Measurements from ENCODE around the gene SYT15B.
"Not testable (repeated sequence)": the region's sequence is repeated elsewhere in the genome, so short reads cannot be mapped to it uniquely, and the experiment has no call there.

Gene SYT15B

GRCh38 chr10:47750360-47750759, 13.0 kb downstream of the SYT15B start:
- CTCF ChIA-PET: not testable (repeated sequence)

DNA sequence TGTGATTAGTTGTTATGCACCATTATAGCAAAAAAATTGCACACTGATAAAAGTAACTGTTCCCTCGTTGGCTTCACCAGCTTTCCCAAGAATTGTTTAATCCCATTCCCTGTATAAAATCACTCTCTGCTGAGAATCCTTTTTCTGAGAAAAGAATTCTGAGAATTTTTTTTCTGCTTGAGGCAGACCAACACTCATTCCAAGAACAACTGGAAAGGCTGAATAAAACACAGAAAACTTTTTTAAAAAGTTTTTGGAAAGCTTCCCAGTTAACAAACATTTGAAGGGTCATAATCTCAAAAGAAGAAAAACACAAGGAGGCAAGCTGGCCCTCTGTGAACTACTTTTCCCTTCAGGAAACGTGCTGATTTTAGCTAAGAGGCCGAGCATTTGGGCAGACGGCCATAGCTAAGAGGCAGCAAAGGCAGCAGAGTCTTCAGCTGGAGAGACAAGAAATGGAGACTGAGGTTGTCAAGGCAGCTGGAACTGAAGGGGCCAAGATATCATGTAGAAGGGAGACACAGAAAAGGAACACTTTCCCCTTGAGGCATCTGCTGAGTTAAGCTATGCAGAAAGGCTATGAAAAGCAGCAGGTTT, 16.5 kb downstream of the SYT15B start:
- POLR2A ChIA-PET; CTCF ChIA-PET; H3K27me3 ChIP-seq (replicated peaks in 2 of 5; ENCODE audit: control insufficient read depth in 4 of 5, insufficient read depth in 5 of 5, low read length in 4 of 5); H3K4me1 ChIP-seq (ENCODE audit: control extremely low read depth in 1 of 4, control insufficient read depth in 4 of 4, insufficient read depth in 4 of 4, low read length in 3 of 4); DNase-seq; H3K9me3 ChIP-seq (ENCODE audit: control extremely low read depth in 1 of 5, control insufficient read depth in 4 of 5, insufficient read depth in 2 of 5, low read depth in 1 of 5, low read length in 4 of 5); H3K36me3 ChIP-seq (ENCODE audit: control insufficient read depth in 4 of 4, insufficient read depth in 4 of 4, low read length in 3 of 4); H3K27ac ChIP-seq (ENCODE audit: insufficient read depth in 1 of 2, low read depth in 1 of 2, low read length in 2 of 2, poor library complexity in 1 of 2, severe bottlenecking in 2 of 2); H3K4me3 ChIP-seq (ENCODE audit: control insufficient read depth in 1 of 7, extremely low read depth in 1 of 7, insufficient read depth in 4 of 7, low read depth in 2 of 7, low read length in 6 of 7): not testable (repeated sequence)
- WGBS (ENCODE audit: insufficient coverage): no CpG with 5 or more reads among the region's 4 CpGs

More at GRCh38 chr10:47750360-47750759, 13.0 kb downstream of the SYT15B start:
- H3K36me3 ChIP-seq (ENCODE audit: control insufficient read depth in 4 of 4, insufficient read depth in 4 of 4, low read length in 3 of 4); H3K27me3 ChIP-seq (replicated peaks in 2 of 5; ENCODE audit: control insufficient read depth in 4 of 5, insufficient read depth in 5 of 5, low read length in 4 of 5); H3K9me3 ChIP-seq (ENCODE audit: control extremely low read depth in 1 of 5, control insufficient read depth in 4 of 5, insufficient read depth in 2 of 5, low read depth in 1 of 5, low read length in 4 of 5); DNase-seq; H3K27ac ChIP-seq (ENCODE audit: insufficient read depth in 1 of 2, low read depth in 1 of 2, low read length in 2 of 2, poor library complexity in 1 of 2, severe bottlenecking in 2 of 2); H3K4me1 ChIP-seq (ENCODE audit: control extremely low read depth in 1 of 4, control insufficient read depth in 4 of 4, insufficient read depth in 4 of 4, low read length in 3 of 4); POLR2A ChIA-PET; H3K4me3 ChIP-seq (ENCODE audit: control insufficient read depth in 1 of 7, extremely low read depth in 1 of 7, insufficient read depth in 4 of 7, low read depth in 2 of 7, low read length in 6 of 7): not testable (repeated sequence)
- WGBS (ENCODE audit: insufficient coverage): no CpG with 5 or more reads among the region's 8 CpGs

- DNase-seq; H3K27me3 ChIP-seq (replicated peaks in 2 of 5; ENCODE audit: control insufficient read depth in 4 of 5, insufficient read depth in 5 of 5, low read length in 4 of 5); H3K36me3 ChIP-seq (ENCODE audit: control insufficient read depth in 4 of 4, insufficient read depth in 4 of 4, low read length in 3 of 4); CTCF ChIA-PET; H3K4me1 ChIP-seq (ENCODE audit: control extremely low read depth in 1 of 4, control insufficient read depth in 4 of 4, insufficient read depth in 4 of 4, low read length in 3 of 4); H3K27ac ChIP-seq (ENCODE audit: insufficient read depth in 1 of 2, low read depth in 1 of 2, low read length in 2 of 2, poor library complexity in 1 of 2, severe bottlenecking in 2 of 2); H3K9me3 ChIP-seq (ENCODE audit: control extremely low read depth in 1 of 5, control insufficient read depth in 4 of 5, insufficient read depth in 2 of 5, low read depth in 1 of 5, low read length in 4 of 5); H3K4me3 ChIP-seq (ENCODE audit: control insufficient read depth in 1 of 7, extremely low read depth in 1 of 7, insufficient read depth in 4 of 7, low read depth in 2 of 7, low read length in 6 of 7); POLR2A ChIA-PET: not testable (repeated sequence)
- WGBS (ENCODE audit: insufficient coverage): no CpG with 5 or more reads among the region's 4 CpGs
Measured at GRCh38 chr10:47744881-47745280, 18.5 kb downstream of the SYT15B start.

GRCh38 chr10:47743611-47744550, 19.5 kb downstream of the SYT15B start:
- peak in 2 of 3 donors; percentile 7 to 17 for DNase-seq
- H3K36me3 ChIP-seq (ENCODE audit: control insufficient read depth in 4 of 4, insufficient read depth in 4 of 4, low read length in 3 of 4); H3K27me3 ChIP-seq (replicated peaks in 2 of 5; ENCODE audit: control insufficient read depth in 4 of 5, insufficient read depth in 5 of 5, low read length in 4 of 5); H3K9me3 ChIP-seq (ENCODE audit: control extremely low read depth in 1 of 5, control insufficient read depth in 4 of 5, insufficient read depth in 2 of 5, low read depth in 1 of 5, low read length in 4 of 5); H3K27ac ChIP-seq (ENCODE audit: insufficient read depth in 1 of 2, low read depth in 1 of 2, low read length in 2 of 2, poor library complexity in 1 of 2, severe bottlenecking in 2 of 2); CTCF ChIA-PET; H3K4me1 ChIP-seq (ENCODE audit: control extremely low read depth in 1 of 4, control insufficient read depth in 4 of 4, insufficient read depth in 4 of 4, low read length in 3 of 4); POLR2A ChIA-PET: not testable (repeated sequence)
- H3K4me3 ChIP-seq (ENCODE audit: control insufficient read depth in 1 of 7, extremely low read depth in 1 of 7, insufficient read depth in 4 of 7, low read depth in 2 of 7, low read length in 6 of 7): peak overlapping the region in 3 of 7 experiments; percentile 25 to 51 (median 46)
- no CpG with 5 or more reads among the region's 48 CpGs for WGBS (ENCODE audit: insufficient coverage)

GRCh38 chr10:47740868-47741267, 22.5 kb downstream of the SYT15B start:
- CTCF ChIA-PET; H3K4me3 ChIP-seq (ENCODE audit: control insufficient read depth in 1 of 7, extremely low read depth in 1 of 7, insufficient read depth in 4 of 7, low read depth in 2 of 7, low read length in 6 of 7); H3K27me3 ChIP-seq (replicated peaks in 2 of 5; ENCODE audit: control insufficient read depth in 4 of 5, insufficient read depth in 5 of 5, low read length in 4 of 5); H3K4me1 ChIP-seq (ENCODE audit: control extremely low read depth in 1 of 4, control insufficient read depth in 4 of 4, insufficient read depth in 4 of 4, low read length in 3 of 4); H3K36me3 ChIP-seq (ENCODE audit: control insufficient read depth in 4 of 4, insufficient read depth in 4 of 4, low read length in 3 of 4); DNase-seq; H3K27ac ChIP-seq (ENCODE audit: insufficient read depth in 1 of 2, low read depth in 1 of 2, low read length in 2 of 2, poor library complexity in 1 of 2, severe bottlenecking in 2 of 2); POLR2A ChIA-PET; H3K9me3 ChIP-seq (ENCODE audit: control extremely low read depth in 1 of 5, control insufficient read depth in 4 of 5, insufficient read depth in 2 of 5, low read depth in 1 of 5, low read length in 4 of 5): not testable (repeated sequence)
- no CpG with 5 or more reads among the region's 2 CpGs for WGBS (ENCODE audit: insufficient coverage)

GRCh38 chr10:47730911-47731310, 32.5 kb downstream of the SYT15B start:
- WGBS (ENCODE audit: insufficient coverage): no CpG with 5 or more reads among the region's 5 CpGs
- POLR2A ChIA-PET; DNase-seq; H3K27me3 ChIP-seq (replicated peaks in 2 of 5; ENCODE audit: control insufficient read depth in 4 of 5, insufficient read depth in 5 of 5, low read length in 4 of 5); CTCF ChIA-PET; H3K27ac ChIP-seq (ENCODE audit: insufficient read depth in 1 of 2, low read depth in 1 of 2, low read length in 2 of 2, poor library complexity in 1 of 2, severe bottlenecking in 2 of 2); H3K4me3 ChIP-seq (ENCODE audit: control insufficient read depth in 1 of 7, extremely low read depth in 1 of 7, insufficient read depth in 4 of 7, low read depth in 2 of 7, low read length in 6 of 7); H3K9me3 ChIP-seq (ENCODE audit: control extremely low read depth in 1 of 5, control insufficient read depth in 4 of 5, insufficient read depth in 2 of 5, low read depth in 1 of 5, low read length in 4 of 5); H3K4me1 ChIP-seq (ENCODE audit: control extremely low read depth in 1 of 4, control insufficient read depth in 4 of 4, insufficient read depth in 4 of 4, low read length in 3 of 4); H3K36me3 ChIP-seq (ENCODE audit: control insufficient read depth in 4 of 4, insufficient read depth in 4 of 4, low read length in 3 of 4): not testable (repeated sequence)

GRCh38 chr10:47725740-47726139, 37.7 kb downstream of the SYT15B start:
- H3K9me3 ChIP-seq (ENCODE audit: control extremely low read depth in 1 of 5, control insufficient read depth in 4 of 5, insufficient read depth in 2 of 5, low read depth in 1 of 5, low read length in 4 of 5); H3K27ac ChIP-seq (ENCODE audit: insufficient read depth in 1 of 2, low read depth in 1 of 2, low read length in 2 of 2, poor library complexity in 1 of 2, severe bottlenecking in 2 of 2); H3K4me1 ChIP-seq (ENCODE audit: control extremely low read depth in 1 of 4, control insufficient read depth in 4 of 4, insufficient read depth in 4 of 4, low read length in 3 of 4); H3K4me3 ChIP-seq (ENCODE audit: control insufficient read depth in 1 of 7, extremely low read depth in 1 of 7, insufficient read depth in 4 of 7, low read depth in 2 of 7, low read length in 6 of 7); H3K36me3 ChIP-seq (ENCODE audit: control insufficient read depth in 4 of 4, insufficient read depth in 4 of 4, low read length in 3 of 4); CTCF ChIA-PET; DNase-seq; H3K27me3 ChIP-seq (replicated peaks in 2 of 5; ENCODE audit: control insufficient read depth in 4 of 5, insufficient read depth in 5 of 5, low read length in 4 of 5); POLR2A ChIA-PET: not testable (repeated sequence)
- no CpG with 5 or more reads among the region's 6 CpGs for WGBS (ENCODE audit: insufficient coverage)
